Fibroblast of pulmonary artery (primary cell): ENCODE results near the gene ACKR4.

Experiments
- DNase-seq: peaks from one replicate; pipeline ENCODE4 v3.0.0-alpha.2; 2010; ENCODE audit warnings: low read depth
- H3K4me3 ChIP-seq: replicated peaks from 2 replicates; pipeline ENCODE4 v1.5.1; 2011; ENCODE audit warnings: low read depth, mild to moderate bottlenecking, control low read depth, low read length, moderate library complexity
- CTCF ChIP-seq: IDR thresholded peaks from 2 replicates; pipeline ENCODE4 v1.5.1; 2011; ENCODE audit warnings: mild to moderate bottlenecking, control low read depth, low read length, inconsistent platforms; ENCODE audit errors: missing control alignments

ACKR4 gene

DNA sequence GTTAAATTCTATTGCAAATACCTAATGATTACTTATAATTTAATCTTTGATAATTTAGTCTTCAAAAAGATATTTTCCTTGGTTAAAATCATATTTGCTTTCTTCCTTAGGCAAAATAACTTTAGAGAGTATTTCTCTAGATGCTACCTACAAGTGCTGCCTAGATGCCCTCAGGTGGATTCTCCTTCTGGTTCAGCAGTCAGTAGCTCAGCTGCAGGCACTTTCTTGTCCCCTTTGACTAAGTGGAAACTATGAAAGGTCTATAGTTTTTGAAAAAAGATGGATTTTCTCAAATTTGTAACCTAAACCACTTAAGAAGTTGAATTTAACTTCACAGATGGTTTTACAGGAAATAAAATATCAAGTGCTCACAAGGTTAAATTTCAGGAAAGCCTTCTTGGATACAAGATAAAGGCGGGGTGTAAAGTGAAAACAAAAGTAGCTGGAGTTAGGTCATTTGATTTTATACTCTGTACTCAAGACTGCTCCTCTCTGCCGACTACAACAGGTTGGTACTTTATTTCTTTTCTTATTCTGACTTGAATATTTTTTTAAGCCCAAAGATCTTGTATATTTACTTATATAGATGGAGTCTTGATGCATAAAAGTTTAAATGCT, at the start of gene ACKR4:
ACKR4 (plus strand) TSS at position 455 of the 618 bp plus-strand sequence. CDS start 3,128 bp downstream, outside the sequence.
- no peak within 1 kb of the TSS for H3K4me3 ChIP-seq
- peak; percentile 7 for DNase-seq
- no peak for TF ChIP-seq CTCF

DNA sequence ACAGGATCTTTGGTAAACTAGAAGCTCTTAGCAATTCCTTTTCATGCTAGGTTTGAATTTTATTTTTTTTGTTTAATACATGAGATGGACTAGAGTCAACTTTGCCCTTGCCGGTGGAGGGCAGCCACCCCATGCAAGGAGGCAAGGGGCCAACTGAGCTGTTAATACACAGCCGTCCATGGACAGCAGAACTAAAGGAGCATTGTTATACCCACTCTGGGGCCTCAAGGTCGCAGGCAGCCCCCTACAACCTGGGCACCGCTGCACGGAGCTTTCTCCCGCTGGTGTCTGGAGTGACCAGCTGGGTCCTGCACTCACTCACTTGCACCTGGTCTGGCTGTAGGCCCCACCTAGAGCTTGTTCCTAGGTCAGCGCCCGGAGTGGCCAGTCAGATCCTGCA, 47.9 kb upstream of the ACKR4 start:
- no peak for TF ChIP-seq CTCF
- H3K4me3 ChIP-seq, result no peak overlapping the region
- no peak for DNase-seq

GRCh38 chr3:132549890-132550578, 47.0 kb upstream of the ACKR4 start:
- TF ChIP-seq CTCF, result no peak
- DNase-seq, result peak; percentile 67
- no peak overlapping the region for H3K4me3 ChIP-seq

DNA sequence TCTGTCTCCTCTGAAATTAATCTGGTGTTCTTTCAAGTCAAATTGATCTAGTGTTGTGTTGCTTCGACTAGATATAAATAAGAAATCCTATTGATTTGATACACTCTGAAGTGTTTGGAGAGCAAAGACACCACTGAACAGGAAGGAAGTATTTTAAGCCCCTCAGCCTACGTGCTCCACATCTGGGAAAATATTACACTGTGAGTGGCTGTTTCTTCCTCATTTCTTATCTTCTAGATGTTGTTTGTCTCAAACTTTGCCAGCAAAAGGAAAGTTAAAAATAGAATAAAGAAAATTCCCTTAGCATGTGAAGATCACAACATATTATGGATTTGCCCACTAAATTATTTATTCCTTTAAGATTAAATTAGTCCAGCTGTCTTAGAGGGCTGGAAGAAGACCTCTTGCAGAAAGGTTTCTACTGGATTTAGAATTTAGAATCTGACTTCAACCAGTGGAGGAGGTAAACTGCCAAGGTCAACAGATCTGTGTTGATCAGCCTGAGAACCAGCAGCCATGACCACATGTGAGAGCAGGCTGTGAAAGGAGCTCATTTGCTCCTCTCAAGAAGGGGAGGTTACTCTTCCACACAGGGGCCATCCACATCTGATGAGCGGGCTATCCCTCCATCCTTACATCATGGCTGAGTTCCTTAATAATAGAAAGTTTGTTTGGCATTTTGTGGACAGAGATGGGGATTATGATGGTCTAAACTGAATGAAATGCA, 46.3 kb upstream of the ACKR4 start:
- DNase-seq, result no peak
- no peak overlapping the region for H3K4me3 ChIP-seq
- TF ChIP-seq CTCF, result no peak

DNA sequence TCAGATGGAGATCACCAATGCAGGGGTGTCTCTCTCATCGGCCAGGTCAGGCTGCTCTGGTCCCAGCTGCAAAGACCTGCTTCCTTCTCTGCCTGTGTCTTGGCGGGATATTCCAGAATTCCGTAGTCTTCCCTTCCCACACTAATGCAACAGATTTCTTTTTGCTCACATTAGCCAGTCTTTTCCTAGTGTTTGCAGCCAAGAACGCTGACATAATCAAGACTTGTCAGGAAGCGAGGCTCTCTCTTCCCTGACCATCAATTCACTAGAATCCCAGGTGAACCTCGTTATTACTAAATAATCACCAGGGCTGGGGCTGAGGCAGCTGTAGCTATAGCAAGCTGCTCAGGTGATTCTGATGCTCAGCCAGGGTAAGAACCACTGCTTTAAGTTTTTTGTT, 43.2 kb upstream of the ACKR4 start:
- DNase-seq, result no peak
- H3K4me3 ChIP-seq, result no peak overlapping the region

GRCh38 chr3:132554437-132554836, 42.6 kb upstream of the ACKR4 start:
- peak; percentile 73 for DNase-seq
- TF ChIP-seq CTCF, result no peak
- H3K4me3 ChIP-seq, result no peak overlapping the region

More for the DNA sequence above, 43.2 kb upstream of the ACKR4 start:
- TF ChIP-seq CTCF, result no peak
